ENCODE data around the gene SPTLC2. TPM values are rescaled to one million over a fixed set of nuclear protein-coding genes. Genes with fewer than 3 reads are reported as not detected.
"Not testable (repeated sequence)": the region's sequence is repeated elsewhere in the genome, so short reads cannot be mapped to it uniquely, and the experiment has no call there.

SPTLC2 gene
- total RNA-seq, 1 experiment from 2014 or later, result 17.9 TPM

GRCh38 chr14:77554207-77554606 lies 62.2 kb downstream of the SPTLC2 start:
- no peak for DNase-seq (ENCODE audit: low read depth)

DNA sequence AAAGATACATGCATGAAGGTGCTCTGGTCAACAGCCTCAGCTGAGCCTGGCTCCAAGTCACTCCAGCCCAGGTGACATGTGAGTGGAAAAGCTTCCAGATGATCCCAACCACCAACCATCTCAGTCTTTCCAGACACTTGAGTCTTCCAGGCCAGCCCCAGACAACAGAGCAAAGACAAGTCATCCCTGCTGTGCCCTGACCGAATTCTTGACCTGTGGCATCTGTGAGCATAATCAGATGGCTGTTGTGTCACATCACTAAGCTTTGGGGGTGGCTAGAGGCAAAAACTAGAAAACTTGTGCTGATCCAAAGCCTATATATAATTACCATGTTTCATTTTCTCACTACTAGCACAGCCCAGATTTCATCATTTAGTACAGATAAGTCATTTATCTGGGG lies 67.0 kb downstream of the SPTLC2 start:
- no peak for DNase-seq (ENCODE audit: low read depth)

DNA sequence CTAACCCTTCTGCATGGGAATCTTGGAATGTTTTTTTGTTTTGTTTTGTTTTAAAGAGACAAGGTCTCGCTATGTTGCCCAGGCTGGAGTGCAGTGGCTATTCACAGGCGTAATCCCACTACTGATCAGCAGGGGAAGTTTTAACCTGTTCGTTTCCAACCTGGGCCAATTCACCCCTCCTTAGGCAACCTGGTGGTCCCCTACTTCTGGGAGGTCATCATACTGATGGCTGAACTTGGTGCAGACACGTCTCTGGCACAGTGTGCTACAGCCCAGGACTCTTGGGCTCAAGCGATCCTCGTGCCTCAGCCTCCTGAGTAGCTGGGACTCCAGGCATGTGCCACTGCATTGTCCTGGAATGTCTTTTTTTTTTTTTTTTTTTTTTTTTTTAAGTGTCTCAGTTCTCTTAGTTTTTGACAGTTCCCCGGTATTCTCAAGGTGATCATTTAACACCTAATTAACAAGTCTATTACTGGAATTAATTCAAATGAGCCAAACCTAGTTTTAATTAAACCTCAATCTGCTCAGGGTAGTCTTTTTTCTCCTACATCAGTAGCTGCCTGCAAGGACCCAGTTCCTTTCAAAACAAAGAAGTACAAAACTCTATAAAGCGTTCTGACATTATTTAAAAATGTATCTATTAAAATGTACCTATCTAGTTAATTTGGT lies 68.8 kb downstream of the SPTLC2 start:
- no peak for DNase-seq (ENCODE audit: low read depth)

DNA sequence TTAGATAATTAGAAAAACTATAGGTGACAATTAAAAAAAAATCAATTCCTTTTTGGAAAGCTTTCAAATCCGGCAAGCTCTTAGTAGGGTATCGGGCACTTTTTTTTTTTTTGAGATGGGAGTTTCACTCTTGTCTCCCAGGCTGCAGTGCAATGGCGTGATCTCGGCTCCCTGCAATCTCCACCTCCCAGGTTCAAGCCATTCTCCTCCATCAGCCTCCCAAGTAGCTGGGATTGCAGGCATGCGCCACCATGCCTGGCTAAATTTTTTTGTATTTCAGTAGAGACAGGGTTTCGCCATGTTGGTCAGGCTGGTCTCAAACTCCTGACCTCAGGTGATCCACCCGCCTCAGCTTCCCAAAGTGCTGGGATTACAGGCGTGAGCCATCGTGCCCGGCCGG lies 71.3 kb downstream of the SPTLC2 start:
- DNase-seq (ENCODE audit: low read depth), result not testable (repeated sequence)

DNA sequence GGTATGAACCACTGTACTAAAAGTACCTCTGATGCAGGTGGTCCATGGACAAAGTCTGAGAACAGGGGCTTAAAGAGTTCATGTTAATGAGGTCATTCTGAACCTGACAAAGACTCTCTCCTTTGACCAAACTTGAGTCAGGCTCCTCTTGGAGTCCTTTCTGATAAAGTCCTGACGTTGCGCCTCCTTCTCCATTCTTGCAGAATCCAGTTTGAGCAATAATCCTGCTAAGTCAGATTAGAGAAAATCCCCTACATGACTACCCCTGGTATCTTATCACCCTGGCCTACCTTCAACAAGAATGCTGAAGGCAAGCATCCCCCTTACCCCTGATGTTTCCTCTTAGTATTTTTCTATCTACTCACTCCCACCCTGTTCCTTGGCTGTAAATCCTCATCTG lies 71.9 kb downstream of the SPTLC2 start:
- no peak for DNase-seq (ENCODE audit: low read depth)

GRCh38 chr14:77543637-77544334 lies 72.7 kb downstream of the SPTLC2 start:
- DNase-seq (ENCODE audit: low read depth), result no peak

- DNase-seq (ENCODE audit: low read depth), result no peak
Measured at GRCh38 chr14:77543240-77543551, 73.2 kb downstream of the SPTLC2 start.

- peak; percentile 11 for DNase-seq (ENCODE audit: low read depth)
Measured at GRCh38 chr14:77542421-77543239, 73.8 kb downstream of the SPTLC2 start.

GRCh38 chr14:77541905-77542304 lies 74.5 kb downstream of the SPTLC2 start:
- no peak for DNase-seq (ENCODE audit: low read depth)

GRCh38 chr14:77536951-77537350 lies 79.5 kb downstream of the SPTLC2 start:
- DNase-seq (ENCODE audit: low read depth), result not testable (repeated sequence)

GRCh38 chr14:77531071-77531470 lies 85.4 kb downstream of the SPTLC2 start:
- no peak for DNase-seq (ENCODE audit: low read depth)

DNA sequence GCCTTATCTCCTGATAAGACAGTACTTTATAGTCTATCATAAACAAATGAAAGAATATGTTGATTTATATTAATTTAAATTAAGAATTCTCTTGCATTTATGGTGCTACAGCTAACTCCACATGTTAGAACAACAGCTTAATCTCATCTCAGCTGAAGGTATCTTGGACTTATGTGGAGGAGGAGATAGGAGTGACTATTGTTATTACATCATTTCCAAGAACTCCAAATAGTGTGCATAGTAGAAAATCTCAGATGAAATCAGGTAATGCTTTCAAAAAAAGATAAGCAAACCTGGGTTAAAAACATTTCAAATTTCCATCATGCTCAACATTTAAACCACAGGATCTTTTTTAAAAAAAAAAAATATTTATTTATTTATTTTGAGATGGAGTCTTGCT lies 86.5 kb downstream of the SPTLC2 start:
- no peak for DNase-seq (ENCODE audit: low read depth)

DNA sequence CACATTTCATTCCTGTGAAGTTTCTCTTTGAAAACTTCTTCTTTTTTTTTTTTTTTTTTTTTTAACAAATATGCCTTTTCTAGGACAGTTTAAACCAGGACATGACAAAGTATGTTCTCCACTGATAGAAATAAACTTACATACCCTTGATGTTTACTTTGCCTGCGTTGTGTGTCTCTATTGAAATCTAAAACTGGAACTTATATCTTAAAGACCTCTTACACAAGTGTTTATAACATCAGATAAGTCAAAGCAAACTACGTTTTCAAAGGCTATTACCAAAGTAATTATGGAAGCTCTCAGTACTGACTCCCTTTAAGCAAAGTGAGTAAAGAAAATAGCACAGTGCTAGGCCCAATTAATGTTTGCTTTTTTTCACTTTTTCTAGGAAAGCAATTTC lies 87.2 kb downstream of the SPTLC2 start:
- no peak for DNase-seq (ENCODE audit: low read depth)

DNA sequence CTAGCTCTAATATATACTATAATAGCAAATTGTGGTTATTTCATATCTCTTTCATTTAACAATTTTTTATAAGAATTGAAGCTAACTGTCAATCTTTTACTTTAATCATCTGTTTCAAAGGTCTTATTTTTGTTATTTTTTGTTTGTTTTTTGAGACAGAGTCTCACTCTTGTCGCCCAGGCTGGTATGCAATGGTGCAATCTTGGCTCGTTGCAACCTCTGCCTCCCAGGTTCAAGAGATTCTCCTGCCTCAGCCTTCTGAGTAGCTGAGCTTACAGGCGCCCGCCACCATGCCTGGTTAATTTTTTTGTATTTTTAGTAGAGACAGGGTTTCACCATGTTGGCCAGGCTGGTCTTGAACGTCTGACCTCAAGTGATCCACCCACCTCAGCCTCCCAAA lies 87.7 kb downstream of the SPTLC2 start:
- not testable (repeated sequence) for DNase-seq (ENCODE audit: low read depth)

GRCh38 chr14:77526266-77526665 lies 90.2 kb downstream of the SPTLC2 start:
- no peak for DNase-seq (ENCODE audit: low read depth)

DNA sequence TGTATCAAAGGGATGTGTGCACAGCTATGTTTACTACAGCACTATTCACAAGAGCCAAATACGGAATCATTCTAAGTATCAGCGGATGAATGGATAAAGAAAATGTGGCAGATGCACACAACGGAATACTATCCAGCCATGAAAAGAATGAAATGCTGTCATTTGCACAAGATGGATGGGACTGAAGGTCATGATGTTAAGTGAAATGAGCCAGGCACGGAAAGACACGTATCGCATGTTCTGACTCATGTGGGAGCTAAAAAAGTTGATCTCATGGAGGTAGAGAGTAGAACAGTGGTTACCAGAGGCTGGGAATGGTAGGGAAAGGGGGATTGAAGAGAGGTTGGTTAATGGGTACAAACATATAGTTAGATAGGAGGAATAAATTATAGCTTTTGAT lies 91.9 kb downstream of the SPTLC2 start:
- DNase-seq (ENCODE audit: low read depth), result no peak

GRCh38 chr14:77523109-77523508 lies 93.3 kb downstream of the SPTLC2 start:
- DNase-seq (ENCODE audit: low read depth), result no peak

DNA sequence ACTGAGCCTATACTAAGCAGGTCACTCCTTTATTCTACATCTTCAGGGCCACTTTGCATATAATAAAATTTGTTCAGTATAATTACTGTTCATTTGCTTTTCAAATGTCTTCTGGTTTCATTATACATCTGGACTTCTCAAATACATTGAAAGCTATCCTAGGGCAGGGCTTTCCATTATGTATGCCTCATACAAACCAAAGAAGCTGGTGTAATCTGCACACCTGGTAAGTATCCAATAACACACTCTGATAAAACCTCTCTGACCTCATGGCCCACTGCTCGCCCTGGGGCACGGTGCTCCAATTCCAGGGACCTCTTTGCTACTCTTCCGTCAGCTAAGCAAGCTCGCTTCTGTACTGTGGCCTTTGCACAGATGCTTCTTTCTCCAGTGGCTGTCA lies 95.9 kb downstream of the SPTLC2 start:
- DNase-seq (ENCODE audit: low read depth), result no peak

DNA sequence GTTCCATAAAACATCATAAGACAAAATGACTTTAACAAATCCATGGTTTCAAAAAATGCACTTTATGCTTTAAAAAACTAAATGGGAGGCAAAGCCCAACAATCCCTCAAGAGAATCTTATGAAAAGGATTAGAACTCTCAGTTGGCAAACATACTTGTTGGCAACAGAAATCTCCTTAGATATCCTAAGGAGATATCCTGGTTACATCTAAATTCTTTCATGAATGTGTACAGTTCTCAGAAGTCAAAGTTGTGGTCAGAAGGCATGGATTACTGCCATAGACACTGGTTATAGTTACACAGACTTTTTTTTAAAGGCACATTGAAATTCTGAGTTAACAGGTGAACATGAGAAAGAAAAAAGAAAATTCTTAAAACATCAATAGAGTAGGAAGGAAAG lies 100.3 kb downstream of the SPTLC2 start:
- DNase-seq (ENCODE audit: low read depth), result no peak

DNA sequence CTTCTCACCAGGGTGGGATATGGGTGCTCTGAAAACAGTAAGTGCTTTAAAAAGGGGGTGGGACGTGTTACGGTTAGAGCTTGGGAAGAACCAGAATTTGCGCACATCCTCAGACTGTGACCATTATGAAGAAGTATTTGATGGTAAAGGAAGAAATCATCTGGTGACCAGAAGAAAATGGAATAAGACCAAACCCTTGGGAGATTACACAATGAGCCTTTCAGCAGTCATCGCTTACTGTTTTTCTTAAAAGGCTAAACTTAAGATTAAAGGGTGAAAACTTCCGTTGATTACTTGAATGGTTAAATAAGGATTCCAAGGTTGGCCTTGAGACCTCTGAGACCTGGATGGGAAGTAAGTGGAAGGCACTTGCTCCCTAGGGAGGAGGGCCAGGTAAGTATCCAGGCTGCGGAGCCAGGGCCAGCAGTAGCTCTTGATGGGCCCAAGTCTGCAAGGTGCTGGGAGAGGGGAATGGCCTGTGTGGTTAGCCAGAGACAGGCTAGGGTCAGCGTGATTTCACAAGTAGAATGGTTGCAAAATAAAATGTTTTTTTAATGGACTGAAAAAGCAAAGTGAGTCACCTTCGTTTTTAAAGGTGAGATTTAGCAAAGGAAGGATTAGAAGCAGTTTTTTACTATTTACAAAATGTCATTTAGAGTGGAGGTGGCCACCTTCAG lies 104.8 kb downstream of the SPTLC2 start:
- no peak for DNase-seq (ENCODE audit: low read depth)

GRCh38 chr14:77509366-77509765 lies 107.1 kb downstream of the SPTLC2 start:
- no peak for DNase-seq (ENCODE audit: low read depth)

- DNase-seq (ENCODE audit: low read depth), result no peak
Measured at GRCh38 chr14:77508876-77509275, 107.6 kb downstream of the SPTLC2 start.
